Stimulated activated naive CD8-positive, alpha-beta T cell treated with anti-CD3 and anti-CD28 coated beads, Interleukin-15, Interleukin-2, amounts not matched to agents 100 U/mL and 50 U/mL, for 24 hours (primary cell): ENCODE data around the gene INAFM1.
A peak's percentile ranks its signal among the peaks of the same experiment; 100 is the strongest.

Experiments
- ATAC-seq: fragments of 150-1000 bp; cut with Tn5 transposase; one replicate; pipeline ENCODE4 v1.10.0; 2021
- DNase-seq: peaks from one replicate; pipeline ENCODE4 v3.0.0; 2021

Gene INAFM1

DNA sequence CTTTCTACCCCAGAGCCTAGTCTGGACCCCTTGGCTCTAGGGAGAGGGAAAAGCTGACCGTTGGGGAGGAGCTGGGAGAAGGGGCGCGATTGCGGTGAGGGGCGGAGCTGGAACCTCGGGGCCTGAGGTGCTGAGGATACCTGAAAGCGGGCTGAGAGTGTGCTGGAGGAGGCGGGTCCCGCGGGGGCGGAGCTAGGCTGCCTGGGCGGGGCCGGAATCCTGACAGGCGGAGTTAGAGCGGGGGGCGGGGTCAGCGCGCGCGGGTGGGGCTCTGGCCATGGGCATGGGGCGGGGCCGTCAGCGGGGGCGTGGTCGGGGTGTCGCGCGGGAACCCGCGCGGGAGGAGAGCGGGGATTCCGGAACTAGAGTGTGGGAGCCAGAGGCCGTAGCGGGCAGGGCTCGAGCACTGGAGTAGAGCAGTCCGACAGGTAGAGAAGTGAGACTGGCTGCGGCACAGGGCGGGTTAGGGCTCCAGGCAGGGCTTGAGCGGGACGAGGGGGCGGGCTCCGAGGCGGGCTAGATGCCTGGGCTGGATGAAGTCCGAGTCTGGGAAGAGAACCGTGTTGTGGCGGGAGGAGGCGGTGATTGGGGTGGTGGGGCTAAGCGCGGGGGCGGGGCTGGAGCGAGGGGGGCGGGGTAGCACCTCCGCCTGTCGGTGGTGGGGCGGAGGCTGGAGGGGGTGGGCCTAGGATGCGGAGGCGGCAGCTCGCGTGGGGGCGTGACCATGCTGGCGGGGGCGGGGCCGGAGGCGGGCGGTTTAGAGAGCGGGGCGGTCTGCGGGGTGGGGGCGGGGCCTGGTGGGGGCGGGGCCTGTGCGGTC lies at the start of gene INAFM1:
TSS of gene INAFM1 (plus strand) at position 815 of the 820 bp plus-strand sequence. CDS start 35 bp downstream, outside the sequence.
- ATAC-seq (peak; percentile 76), DNase-seq (peak; percentile 100)

DNA sequence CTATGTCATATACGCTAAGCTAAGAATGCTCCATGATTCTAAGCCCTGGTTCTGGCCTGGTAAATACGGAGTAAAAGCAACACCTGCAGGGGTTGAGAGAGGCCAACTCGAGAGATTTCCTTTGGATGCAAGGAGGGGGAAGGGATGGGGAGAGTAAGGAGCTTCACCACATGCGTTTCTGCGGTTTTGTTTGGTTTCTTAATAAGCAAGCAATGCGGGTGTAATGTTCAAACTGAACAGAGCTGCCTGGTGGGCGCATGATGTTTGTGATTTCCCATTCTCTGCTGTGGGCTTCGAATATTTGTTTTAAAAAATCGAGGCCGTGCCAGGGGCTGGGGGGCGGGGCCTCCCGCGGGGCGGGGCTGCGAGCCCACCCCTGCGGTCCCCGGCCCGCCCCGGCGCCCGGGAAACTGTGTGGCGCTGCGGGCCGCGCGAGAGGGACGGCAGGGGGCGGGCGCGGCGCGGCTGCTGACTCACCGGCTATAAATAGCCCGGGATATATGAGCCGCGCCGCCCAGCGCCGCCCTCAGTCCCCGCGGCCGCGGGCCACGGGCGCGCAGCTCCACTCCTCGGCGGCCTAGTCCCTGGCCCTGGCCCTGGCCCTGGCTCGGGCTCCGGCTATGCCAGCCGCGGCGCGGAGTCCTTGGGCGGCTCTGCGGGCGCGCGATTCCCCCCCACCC lies 48.8 kb upstream of the INAFM1 start:
- ATAC-seq, result peak; percentile 76

DNA sequence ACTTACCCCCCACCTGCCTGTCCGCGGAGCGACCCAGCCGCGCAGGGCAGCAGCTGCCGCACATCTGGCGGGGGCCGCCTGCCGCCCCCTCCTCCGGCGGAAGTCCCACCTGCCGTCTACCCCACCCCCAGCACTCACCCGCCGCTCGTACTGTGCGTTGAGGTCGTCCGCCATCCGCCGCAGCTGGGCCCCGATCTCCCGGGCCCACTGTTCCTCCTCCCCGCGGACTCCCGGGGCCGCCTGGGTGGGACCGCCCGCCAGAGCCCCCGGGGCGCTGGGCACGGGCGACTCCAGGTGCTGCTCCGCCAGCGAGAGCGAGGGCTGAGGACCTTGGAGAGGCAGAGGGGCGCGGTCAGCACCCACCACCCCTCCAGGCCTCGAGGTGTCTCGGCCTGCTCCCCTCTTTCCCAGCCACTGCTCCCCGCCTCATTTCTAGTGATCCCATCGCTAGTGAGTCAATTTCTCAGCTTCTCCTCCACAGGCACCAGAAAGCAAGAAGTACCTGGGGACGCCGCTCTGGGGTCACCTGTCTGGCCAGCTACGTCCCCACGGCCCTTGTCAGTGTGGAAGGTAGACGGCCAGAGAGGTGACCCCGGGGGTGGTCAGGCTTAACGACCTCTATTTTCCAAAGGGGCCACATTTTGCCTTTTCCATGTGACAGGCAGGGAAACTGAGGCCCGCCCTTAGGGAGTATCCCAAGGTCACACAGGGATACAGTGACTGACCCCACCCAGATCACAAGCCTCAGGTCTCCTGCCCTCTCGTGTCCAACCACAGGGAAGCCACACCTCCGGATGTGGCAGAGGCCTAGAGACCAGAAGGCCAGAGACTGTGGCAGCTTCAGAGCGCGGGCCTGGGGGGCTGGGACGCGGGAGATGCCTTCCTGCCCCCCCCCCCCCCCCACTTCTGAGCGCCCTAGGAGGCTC lies 48.0 kb upstream of the INAFM1 start:
- DNase-seq (peak; percentile 75), ATAC-seq (no peak)

More for the DNA sequence above, 48.8 kb upstream of the INAFM1 start:
- peak; percentile 88 for DNase-seq

DNA sequence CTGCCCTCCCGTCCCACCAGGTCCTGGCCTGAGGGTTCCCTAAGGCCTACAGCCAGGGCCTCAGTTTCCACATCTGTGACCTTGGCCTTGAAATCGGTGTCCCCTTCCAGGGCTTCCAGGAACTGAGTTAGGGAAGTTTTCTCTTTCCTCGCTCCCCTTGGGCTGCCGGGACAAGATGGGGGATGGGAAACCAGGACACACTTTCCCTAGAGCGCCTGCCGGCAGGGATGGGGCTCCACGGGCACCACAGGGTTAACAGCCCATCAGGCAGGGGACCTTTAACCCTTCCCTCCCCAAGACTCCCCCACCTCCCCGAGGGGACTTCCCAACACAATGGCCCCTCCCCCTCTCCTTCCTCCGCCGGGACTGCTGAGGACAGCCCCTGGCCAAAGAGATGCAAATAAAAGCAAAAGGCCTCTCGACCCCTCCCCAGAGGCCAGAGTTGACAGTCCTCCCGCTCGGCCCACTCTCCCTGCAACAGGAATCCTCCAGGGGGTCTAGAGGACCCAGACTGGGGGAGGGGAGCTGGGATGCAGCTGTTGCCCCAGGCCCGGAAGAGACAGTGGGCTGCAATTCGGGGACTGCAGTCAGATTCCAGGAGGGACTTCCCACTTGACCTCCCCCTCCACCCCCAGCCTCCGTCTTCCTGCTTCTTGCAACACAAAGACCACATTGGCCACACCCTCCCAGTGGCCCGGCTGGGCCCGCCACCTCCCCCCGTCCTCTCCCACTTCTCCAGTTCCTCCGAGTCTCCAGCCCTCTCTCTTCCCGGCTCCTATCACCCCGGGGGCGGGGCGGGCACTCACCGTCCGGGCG lies 47.1 kb upstream of the INAFM1 start:
- ATAC-seq, result no peak
- peak; percentile 76 for DNase-seq

DNA sequence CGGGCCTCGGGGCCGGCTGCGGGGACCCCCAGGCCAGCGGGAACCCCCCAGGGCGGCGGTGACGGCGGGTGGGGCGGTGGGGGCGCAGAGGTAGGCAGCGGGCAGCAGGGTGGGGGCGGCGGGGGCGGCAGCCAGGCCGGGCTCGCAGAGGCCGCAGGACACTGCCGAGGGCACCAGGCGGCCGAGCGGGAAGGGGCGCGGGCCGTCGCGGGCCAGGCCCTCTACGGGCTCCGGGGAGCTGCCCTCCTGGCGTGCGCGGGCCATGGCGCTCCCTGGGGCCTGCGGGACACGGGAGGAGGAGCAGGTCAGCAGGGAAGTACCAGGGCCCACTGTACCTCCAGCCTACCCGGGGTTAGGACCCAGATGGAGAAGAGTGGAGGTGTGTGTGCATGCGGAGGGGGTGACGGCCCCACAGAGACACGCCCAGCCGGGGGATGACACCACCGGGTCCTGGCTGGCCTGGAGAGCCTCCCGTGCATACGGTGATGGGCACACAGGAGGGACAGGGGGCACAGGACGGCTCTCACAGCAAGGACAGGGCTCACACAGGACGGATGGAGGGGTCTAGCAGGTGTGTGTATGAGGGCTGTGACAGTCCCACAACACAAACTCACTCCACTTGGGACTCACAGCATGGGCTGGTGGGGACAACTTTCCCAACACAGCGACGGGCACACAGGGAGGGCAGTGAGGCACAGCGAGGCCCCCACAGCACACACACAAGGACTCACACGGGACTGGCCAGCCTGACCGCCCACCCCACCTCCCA lies 46.3 kb upstream of the INAFM1 start:
- no peak for ATAC-seq
- peak; percentile 56 for DNase-seq

DNA sequence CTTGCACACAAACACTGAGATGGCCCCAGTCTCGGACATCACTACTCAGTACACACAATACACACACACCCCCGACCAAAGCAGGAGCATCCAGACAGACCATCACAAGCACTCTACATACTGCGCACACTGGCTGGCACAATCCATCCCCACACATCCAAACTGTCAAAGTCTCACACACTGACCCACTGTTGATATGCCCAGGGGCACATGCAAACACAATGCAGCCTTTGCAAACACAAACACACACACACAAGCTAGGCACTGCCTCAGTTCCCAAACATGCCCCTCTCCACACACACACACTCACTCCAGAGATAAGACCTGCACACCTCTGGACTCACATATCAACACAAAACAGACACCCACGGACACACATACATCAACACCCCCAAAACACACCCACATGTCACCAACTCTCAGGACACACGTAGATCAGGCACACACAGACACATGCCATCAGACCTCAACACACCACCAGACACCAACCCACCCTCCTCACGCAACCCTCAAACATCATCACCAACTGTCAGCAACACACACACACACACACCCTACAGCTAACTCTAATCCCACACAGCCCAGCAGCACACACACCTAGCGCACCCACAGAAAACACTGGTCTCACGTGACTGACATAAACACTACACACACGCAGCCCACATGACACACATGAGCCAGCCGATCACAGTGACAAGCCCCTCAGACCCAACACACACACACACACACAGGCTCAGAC lies 45.6 kb upstream of the INAFM1 start:
- no peak for ATAC-seq
- no peak for DNase-seq

DNA sequence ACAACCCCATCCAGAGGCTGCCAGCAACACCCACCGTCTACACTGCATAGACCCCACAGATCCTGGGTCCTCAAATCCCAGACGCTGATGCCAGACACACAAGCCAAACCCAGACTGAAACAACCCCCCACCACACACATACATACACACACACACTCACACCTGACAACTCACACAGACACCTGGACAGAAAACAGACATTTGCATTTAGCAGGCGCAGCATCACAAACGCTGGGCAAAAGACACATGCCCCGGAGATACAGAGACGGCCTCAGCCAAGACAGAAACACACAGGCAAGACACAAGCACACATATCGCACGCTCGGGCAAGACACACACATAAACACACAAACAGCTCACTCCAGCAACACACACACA lies 45.0 kb upstream of the INAFM1 start:
- DNase-seq, result no peak
- no peak for ATAC-seq

DNA sequence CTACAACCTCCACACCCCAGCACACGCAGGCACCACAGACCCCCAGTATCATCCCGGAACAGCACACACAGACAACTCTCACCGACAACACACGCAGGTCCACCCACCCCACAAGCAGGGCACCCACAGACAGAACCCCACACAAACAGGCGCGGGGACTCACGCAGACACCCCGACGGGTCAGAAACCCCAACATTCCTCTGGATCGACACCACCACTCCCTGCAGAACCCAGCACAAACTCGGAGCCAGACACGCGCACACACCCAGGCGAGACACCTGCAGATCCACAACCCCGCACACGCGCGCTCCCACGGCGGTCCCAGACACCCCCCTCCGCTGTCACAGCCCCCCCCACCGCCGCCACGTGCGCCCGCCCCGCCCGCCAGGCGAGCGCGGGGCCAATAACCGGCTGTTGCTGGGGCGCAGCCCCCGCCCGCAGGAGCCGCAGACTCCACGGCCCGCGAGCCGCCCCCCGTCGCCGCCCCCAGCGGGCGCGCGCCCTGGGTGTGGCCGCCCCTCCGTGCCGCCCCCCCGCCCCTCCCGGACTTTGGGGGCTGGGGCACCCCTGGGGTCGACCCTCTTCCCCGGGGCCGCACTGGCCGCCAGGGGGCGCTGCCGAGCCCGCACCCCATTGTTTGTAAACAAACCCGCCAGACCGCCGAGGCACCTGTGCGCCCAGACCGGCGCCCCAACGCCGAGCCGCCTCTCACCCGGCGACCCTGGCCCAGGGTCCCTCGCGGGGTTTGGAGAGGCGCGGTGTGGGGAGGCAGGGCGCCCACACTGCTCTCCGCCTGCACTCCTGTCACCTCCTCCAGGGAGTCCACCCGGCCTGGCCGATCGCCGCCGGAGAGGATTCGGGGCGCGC lies 44.4 kb upstream of the INAFM1 start:
- ATAC-seq, result peak; percentile 5
- peak; percentile 88 for DNase-seq

DNA sequence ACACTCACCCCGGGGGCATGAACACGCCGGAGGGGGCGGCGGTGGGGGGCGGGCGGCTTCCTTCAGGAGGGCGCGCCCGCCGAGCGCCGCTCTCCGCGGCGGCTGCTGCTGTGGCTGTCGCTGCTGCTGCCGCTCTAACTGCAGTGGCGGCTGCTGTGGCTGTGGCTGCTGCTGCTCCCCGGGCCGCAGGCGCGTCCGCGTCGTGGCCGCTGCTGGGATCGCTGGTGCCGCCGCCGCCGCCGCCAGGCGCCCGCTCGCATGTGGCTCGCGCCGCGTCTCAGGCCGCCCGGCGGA lies 43.8 kb upstream of the INAFM1 start, which contains the start of gene BBC3:
TSS of gene BBC3 (minus strand) at position 279 of the 294 bp plus-strand sequence. CDS start 2,768 bp downstream, outside the sequence.
- no peak for ATAC-seq
- no peak for DNase-seq

DNA sequence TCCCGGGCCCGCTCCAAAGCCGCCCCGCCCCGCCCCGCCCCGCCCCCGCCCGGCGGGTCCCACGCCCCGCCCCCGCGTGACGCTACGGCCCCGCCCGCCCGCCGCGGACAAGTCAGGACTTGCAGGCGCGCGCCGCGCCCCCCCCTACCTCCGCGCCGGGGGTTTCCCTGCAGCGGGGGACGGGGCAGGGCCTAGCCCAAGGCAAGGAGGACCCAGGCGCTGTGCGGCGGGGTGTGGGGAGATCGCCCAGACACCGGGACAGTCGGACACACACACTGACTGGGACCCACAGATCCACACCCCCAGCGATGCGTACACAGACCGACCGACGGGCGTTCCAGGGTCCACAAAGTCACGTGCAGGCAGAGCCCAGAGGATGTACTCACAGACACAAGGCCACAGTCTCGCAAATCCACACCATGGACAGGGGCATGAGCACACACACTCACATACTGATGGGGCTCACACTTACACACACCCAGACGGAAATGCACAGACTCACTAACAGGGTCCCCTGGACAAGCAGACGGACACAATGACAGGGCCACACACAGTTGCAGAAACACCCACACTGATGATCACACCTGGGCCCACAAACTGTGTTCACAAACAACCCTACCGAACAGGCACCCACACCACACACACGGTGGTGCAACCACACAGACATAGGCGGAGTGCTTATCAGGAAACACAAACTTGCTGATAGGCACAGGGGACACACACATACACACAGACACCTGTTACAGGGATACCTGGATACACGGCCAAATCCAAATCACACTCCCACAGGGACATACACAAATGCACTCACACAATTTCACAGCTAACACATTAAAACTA lies 43.2 kb upstream of the INAFM1 start:
- DNase-seq (peak; percentile 93), ATAC-seq (peak; percentile 58)

DNA sequence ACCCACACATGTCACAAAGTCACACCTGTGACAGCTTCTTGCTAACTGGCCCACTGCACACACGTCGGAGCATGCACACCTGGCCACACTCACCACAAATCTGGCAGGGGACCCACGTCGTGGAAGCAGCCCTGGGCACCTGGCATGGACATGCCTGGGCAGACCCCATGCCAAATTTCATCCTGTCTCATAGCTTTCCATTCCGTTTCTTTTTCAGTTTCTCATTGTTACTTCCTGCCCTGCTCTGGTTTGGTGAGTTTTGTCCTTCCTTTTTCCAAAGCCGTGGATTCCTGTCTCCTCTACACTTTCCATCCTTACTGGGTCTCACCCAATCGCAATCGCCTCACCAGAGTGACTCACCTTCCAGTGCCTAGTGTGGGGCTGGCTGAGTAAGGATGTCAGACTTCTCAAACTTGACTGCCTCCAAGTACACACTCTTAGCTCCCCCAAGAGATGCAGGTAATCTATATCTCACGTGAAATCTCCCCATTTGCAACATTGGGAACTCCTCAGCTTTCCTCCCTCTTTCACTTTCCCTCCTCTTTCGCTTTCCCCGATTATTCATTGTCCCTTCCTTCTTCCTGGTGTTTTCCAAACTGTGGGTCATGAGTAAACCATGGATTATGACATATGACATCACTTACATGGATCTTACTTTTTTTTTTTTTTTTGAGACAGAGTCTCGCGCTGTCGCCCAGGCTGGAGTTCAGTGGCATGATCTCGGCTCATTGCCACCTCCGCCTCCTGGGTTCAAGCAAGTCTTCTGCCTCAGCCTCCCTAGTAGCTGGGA lies 42.1 kb upstream of the INAFM1 start:
- ATAC-seq (peak; percentile 16), DNase-seq (no peak)

DNA sequence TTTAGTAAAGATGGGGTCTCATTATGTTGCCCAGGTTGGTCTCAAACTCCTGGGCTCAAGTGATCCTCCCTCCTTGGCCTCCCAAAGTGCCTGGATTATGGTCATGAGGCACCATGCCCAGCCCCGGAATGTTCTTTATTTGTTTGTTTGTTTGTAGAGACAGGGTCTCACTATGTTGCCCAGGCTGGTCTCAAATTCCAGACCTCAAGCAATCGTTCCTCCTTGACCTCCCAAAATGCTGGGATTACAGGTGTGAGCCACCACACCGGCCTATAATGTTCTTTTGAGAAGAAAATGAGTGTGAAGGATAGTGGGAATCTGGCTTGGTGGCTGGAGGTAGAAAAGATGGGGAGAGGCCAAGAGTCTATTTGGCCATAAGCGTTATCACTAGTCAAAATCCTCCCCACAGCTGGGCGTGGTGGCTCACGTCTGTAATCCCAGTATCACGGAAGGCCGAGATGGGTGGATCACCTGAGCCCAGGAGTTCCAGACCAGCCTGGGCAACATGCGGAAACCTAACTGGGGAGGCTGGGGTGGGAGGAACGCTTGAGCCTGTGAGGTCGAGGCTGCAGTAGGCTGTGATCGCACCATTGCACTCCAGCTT lies 38.5 kb upstream of the INAFM1 start:
- no peak for DNase-seq
- no peak for ATAC-seq

DNA sequence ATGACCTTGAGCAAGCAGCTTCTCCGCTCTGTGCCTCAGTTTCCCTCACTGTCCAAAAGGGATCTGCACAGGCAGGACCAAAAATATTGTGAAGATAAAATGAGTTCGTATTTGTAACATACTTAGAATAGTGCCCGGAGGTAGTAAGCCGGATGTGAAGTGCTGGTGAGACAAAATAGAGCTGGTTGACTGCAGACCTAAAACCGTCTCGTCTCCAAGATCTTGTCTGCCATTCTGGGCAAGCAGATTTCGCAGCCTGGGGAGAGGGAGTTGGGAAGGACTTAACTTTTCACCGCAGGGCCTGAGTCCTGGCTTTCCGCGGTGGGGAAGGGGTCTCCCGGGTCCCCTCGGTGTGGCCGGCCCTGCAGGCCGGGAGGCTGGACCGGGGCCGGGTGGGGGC lies 35.5 kb upstream of the INAFM1 start:
- ATAC-seq (no peak), DNase-seq (no peak)

DNA sequence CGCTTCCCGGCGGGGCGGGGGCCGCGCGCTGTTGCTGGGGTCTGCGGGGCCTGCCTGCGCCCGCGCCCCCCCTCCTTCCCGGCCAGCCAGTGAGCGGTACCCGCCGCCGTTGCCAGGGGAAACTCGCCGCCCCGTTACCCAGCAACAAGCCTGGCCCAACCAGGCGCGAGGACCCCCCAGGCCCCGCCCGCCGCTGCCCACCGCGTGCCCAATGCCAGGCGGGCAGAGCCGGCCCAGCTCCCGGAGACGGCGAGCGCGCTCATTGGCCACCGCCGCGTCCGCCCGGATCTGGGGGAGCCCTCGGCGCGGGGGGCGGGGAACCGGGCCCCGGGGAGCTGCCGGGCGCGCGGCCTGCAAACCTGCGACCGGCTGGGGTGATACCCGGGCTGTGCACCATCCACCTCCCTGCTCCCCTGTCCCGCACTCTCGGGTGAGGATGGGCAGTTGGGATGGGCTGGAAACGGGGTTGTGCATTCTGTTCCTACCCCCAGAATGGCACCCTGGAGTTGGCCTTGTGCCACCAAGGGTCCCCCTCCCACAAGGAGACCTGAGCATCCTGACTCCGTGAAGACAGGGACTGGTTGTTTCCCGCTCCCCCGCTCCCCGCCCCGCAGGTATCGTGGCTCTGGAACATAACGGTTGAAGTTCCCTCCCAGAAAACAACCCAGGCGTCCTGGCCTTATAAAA lies 34.9 kb upstream of the INAFM1 start:
- ATAC-seq (no peak), DNase-seq (peak; percentile 61)

DNA sequence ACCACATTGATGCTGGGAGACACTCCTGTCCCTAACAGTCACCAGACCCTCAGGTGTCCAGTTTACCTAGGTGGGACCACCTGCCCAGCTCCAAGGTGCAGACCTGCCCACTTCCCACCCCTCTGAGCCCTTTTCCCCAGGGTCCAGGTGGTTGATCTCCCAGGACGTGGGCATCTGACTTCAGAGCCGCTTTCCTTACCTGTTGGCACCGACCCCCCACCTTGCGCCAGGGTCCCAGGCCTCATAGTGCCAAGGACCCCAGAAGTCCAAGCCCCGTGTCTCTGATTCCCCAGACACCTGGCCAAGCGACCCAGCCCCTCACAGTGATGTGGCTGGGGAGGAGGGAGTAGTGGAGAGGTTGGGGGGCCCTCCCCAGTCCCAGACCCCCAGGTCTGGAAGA lies 34.1 kb upstream of the INAFM1 start:
- DNase-seq (no peak), ATAC-seq (no peak)
